COR-L47 (cell line): ENCODE data around the gene UBAP2.
"Not testable (repeated sequence)": the region's sequence is repeated elsewhere in the genome, so short reads cannot be mapped to it uniquely, and the experiment has no call there.

Experiments
- DNase-seq: peaks from one replicate; lab custom pipeline; 2025; lab: John Stamatoyannopoulos, UW

The UBAP2 gene

DNA sequence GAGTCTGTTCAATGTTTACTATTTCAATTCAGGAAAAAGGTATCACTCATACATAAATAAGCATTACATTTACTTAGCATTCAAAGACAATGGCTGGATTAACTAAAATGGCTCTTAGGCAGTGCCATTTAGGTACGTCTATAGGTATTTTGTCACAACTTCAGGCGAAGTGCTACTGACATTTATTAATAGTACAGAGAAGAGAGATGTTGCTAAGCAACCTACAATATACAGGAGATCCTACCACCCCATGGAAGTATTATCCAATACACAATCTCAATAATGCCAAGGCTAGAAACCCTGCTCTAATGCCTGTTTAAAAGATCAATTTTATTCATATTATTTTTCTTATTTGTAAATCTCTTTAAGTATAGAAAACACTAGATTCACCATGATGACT lies 76.0 kb downstream of the UBAP2 start:
- DNase-seq, result no peak

DNA sequence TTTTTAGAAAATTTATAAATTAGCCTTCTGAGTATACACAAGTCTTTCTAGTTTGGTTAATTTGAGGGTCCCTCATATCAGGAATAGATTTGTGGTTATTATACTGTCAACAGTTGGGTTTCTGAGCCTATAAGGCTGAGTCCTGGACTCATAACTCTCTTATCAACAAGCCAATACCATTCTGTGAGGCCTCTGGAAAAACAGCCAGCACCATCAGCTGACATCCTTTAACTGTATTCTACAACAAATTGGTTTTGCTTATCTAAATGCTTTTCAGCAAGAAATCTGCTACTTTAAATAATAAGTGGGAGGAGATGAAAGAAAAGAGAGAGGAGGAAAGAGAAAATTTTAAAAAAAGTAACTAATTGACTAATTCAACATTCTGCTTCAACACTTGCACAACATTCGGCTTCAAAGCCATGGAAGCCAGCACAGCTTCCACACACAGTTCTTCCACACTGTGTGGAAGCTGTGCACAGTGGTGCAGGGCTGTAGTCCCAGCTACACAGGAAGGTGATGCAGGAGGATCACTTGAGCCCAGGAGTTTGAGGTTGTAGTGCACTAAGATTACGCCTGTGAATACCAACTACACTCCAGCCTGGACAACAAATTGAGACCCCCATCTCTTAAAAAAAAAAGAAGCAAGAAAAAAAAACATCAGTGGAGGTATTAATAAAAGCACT lies 84.5 kb downstream of the UBAP2 start:
- no peak for DNase-seq

DNA sequence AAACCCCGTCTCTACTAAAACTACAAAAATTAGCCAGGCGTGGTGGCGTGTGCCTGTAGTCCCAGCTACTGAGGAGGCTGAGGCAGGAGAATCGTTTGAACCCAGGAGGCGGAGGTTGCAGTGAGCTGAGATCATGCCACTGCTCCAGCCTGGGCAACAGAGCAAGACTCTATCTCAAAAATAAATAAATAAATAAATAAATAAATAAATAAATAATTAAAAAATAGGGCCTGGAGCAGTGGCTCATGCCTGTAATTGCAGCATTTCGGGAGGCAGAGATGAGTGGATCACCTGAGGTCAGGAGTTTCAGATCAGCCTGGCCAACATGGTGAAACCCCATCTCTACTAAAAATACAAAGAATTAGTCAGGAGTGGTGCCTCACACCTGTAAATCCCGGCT lies 86.2 kb downstream of the UBAP2 start:
- not testable (repeated sequence) for DNase-seq

DNA sequence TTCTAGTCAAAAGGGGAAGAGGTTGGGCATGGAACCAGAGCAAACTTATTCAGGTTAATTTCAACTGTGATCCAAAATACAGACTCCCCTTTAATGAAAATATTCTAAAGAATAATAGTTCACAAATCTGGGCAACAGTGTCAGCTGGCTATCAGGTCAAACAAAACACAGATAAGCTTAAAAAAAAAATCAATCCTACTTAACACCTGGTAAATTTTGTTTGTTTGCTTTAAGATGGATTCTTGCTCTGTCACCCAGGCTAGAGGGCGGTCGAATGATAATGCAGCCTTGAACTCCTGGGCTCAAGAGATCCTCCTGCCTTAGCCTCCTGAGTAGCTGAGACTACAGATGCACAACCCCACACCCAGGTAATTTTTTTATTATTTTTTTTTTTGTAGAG lies 89.0 kb downstream of the UBAP2 start:
- no peak for DNase-seq

DNA sequence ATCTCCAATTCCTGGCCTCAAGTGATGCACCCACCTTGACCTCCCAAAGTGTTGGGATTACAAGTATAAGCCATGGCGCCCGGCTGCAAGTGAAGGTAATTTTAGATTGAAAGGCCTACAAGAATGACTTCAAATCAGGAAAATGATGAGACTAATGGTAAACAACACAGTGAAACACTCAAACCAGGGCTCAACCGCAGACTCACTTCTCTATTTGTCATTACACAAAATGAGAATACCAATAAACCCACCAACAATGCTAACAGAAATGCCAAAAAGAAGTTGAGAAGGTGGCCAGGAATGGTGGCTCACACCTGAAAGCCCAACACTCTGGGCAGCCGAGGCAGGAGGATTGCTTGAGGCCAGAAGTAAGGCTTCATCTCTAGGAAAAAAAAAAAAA lies 92.1 kb downstream of the UBAP2 start:
- no peak for DNase-seq

DNA sequence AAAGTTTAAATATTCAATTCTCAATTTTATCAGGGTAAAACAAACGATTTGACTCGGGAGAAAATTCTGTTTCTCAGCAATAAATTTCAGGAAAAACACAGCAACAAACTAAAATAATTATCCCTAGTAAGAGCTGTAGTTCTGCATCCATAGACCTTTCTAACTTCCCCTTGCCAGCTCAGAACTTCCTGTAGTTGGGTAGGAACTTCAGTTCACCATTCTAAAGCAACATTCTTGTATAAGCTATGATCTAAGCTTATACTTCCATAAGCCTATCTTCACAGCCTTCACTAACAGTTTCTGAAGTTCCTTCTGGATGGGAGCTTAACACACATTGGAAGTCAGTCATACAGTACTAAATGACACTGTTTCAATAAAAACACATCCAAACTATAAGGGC lies 96.6 kb downstream of the UBAP2 start:
- DNase-seq, result no peak

DNA sequence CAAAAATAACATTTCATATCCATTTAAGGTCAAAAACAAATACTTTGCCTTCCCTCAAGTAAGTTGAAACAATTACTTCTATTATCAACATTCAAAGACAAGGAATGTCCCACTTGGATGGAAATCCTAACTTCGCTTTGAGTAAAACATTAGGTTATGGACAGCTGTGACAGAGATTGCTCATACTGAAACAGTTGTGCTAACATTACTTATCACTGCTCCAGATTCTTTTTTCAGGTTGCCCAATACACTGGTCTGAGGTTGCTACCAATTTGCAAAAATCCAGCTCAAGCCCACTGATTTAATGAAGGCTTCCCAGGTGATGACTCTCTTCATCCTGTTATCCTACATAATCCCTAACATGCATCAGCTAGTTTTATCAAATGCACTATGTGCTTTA lies 98.3 kb downstream of the UBAP2 start:
- no peak for DNase-seq

DNA sequence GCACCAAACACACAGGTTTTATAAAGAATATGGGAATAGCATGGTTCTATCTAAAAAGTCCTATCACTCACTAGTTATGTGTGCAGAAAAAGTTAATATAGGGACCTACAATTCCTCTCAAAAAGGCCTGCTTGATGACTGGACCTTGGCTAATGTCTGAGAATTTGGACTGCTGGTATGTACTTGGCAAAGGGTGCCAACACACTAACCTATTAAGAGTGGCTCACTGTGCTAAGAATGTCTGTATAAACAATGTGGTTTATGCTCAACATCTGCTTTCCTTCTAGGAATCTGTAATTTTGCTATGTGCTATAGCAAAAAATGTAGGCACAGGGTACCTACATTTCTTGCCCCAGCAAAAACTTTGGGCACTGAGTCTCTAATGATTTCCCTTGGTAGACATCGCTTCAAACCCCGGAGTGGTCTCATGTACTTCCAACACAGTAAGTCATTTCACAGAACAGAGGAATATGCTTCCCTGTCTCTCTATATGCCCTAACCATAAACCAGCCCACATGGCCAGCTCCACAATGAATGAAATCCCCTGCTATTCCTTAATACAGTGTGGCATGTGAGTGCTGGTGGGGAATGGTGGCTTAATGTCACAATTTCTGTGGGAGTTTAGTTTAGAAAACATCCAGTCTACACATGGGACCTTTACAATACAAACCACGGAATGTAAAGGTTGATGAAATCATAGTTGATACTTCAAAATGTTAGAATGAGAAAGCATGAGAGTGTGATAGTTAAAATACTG lies 101.7 kb downstream of the UBAP2 start:
- DNase-seq, result no peak

DNA sequence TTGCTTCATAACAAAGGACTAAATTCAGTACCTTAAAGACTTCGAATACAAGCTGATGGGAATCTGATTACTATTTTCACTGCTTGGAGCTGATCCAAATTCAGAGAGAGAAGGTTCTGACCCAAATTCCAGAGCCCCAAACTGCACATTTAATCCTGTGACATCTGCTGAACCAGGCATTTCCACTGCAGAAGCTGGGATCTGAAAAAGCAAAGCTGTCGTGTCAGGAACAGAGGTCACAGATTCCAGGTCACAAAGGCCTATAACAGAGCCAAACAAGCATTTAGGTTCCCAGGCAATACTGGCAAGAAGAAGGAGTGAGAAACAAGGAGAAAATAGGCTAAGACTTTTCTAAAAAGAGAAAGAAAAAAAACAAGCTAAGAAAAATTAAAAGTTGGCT lies 105.3 kb downstream of the UBAP2 start:
- DNase-seq, result no peak

DNA sequence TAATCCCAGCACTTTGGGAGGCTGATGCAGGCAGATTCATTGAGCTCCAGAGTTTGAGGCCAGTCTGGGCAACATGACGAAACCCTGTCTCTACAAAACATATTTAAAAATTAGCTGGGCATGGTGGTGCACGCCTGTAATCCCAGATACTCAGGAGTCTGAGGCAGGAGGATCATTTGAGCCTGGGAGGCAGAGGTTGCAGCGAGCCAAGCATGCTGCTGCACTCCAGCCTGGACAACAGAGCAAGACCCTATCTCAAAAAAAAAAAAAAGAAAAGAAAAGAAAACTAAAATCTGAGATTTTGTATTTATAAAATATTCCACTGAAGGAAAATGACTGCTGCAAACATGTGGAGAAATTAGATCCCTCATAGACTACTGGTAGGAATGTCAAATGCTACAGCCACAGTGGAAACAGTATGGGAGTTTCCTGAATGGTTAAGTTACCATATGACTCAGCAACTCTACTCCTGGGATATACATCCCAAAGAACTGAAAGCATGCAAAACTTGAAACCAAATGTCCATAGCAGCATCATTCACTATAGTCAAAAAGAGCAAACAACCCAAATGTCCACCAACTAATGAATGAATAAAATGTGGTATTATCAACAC lies 106.1 kb downstream of the UBAP2 start:
- DNase-seq, result no peak

DNA sequence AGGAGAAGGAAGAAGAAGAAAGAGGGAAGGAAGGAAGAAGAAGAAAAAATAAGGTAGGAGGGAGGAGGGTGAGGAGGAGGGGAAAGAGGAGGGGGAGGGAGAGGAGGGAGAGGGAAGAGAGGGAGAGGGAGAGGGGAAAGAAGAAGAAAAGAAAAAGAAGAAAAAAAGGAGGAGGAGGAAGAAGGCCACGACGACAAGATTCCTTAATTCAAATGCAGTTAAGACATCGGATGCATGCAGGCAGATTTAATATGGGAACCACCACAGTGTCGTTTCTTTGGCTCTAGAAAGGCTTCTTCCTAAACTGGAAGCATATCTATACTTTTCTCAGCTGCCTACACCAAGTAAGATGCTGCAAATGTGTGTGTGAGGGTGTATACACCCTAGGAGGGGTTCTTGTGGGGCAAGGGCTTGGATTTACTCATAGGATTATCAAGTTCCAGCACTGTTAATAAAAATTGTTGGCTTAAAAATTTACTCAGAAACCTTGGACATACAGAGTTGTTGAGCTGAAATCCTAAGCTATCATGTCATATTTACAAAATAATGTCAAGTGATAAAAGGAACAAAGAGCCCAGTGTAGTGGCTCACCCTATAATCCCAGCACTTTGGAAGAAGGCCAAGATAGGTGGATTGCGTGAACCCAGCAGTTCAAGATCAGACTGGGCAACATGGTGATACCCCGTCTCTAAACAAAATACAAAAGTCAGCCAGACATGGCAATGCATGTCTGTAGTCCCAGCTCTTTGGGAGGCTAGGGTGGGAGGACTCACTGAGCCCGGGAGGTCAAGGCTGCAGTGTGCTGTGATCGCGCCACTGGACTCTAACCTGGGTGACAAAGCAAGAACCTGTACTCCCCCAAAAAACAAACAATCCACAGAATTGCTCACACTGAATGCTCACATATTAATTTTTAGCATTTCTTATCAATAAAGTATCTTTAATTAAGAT lies 108.5 kb downstream of the UBAP2 start:
- DNase-seq, result peak; percentile 35

DNA sequence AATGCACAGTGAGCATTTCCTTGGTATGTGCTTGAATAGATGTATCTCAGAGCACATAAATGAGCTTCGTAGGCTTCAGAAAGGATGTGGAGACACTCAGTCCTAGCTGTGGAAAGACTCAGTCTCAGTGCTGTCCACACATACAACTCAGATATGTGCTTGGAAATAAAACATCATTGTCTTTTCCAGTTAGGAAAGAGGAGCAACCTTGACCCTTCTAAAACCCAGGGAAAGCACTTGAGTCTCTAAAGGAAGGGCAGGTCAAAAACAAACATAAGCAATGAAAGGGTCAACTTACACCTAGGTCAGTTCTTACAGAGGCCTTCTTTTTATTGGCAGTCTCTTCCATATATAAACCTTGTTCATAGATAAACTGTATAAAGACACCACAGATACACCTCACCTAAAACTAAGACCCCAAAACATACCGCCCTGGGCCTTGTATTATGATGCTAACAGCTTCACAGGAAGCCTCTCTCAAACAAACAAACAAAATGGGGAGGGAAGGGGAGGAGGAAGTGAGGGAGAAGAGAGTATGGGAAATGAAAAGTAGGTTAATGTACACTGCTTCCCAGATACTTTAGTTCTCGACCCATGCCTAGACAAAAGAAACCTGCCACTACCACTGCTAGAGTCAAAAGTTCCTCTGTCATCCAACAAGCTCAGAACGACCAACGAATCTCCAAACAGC lies 114.4 kb downstream of the UBAP2 start:
- DNase-seq, result no peak

DNA sequence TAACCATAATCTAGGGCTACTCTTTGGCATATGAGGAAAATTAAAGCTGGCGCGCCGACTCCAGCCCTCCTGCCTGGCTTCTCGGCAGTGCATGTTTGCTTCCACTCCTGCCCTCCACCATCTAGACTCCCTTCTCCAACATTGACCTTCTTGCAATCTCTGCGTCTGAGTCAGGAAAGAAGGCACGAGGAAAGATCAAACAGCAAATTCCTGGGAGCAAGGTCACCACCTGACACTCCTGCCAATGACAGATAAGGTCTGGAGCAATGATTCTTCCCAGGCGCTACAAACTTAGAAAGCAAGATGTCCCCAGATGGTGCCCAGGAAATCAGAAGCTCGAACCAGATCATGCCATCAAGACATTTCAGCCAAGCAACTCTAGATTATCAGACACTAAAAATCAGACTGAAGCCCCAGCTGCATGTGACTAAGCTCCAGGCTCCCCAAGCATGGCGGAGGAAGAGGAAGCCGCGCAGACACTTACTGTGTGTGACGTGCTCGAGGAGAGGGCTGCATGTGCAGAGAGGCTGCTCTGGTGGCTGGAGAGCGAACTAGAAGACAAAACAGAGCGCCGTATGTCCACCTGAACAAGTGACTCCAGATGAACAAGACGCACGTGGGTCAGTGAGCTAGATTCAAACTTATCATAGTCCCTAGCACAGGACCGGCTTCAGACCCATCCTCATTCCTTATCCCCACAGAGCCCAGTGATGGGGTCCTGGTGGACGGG lies 116.4 kb downstream of the UBAP2 start:
- no peak for DNase-seq

DNA sequence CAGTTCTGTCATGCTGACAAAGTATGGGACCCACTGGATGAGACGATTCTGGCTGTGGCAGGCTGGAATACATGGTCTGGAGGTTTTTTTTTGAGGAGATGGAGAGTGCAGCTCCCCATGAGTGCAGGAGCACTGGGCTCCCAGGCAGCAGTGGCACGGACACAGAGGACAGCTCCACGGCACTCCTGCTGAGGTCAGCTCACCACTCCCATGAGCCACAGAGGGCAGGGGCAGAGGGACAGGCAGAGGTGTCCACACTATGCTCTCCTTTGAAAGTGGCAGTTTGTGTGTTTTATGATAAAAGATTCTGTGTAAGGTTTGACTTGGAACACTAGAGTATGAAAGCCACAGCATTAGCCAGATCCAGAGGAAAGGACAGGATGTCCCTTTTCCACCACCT lies 117.4 kb downstream of the UBAP2 start:
- DNase-seq, result no peak

DNA sequence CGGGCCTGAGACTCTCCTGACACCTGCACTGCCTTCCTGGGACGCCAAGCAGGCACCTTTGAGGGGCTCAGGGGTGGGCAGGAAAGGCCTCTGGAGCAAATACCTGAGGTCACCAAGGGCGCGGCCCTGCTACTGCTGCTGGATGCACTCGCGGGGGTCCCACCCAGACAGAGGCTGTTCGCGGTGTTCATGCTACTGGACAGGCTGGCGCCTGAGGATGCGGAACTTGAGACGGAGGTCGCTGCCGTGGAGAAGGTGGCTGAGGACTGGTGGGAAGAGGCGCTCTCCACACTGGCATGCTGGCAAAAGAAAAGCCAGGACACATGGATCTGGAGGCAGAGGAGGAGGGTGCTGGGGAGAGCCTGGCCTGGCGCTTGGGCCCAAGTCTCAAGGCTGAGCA lies 121.0 kb downstream of the UBAP2 start:
- DNase-seq, result no peak

DNA sequence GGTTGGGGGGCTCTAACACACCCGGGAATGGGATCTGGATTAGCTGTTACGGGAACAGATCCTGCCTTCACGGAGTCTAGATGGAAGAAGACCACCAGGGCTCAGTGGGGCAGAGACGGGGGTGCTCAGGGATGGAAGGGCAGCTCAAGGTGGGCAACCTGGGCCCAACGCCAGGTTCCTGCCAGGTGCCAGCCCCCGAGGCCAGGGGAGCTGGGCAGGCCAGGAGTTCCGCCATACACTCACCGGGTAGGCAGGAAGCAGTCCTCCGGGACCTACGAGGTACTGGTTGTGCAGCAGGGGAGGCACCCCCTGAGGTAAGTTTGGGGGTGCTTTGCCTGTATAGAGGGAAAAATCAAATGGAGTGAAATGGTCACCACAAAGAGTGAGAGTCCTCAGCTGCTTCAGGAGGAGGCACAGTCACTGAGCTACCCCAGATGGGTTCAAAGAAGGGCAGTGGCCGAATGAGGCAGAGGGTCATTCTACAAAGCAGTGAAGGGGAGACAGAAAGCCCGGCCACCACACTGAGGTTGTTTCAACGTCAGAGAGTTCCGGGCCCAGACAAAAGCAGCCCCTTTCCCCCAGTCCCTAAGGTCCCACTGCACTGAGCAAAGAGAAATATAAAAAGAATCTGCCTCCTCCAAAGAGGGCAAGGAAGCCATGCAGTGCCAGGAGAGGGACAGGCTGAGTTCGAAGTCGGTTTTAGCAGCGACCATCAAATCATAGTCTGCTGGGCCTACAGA lies 121.8 kb downstream of the UBAP2 start:
- DNase-seq, result no peak

DNA sequence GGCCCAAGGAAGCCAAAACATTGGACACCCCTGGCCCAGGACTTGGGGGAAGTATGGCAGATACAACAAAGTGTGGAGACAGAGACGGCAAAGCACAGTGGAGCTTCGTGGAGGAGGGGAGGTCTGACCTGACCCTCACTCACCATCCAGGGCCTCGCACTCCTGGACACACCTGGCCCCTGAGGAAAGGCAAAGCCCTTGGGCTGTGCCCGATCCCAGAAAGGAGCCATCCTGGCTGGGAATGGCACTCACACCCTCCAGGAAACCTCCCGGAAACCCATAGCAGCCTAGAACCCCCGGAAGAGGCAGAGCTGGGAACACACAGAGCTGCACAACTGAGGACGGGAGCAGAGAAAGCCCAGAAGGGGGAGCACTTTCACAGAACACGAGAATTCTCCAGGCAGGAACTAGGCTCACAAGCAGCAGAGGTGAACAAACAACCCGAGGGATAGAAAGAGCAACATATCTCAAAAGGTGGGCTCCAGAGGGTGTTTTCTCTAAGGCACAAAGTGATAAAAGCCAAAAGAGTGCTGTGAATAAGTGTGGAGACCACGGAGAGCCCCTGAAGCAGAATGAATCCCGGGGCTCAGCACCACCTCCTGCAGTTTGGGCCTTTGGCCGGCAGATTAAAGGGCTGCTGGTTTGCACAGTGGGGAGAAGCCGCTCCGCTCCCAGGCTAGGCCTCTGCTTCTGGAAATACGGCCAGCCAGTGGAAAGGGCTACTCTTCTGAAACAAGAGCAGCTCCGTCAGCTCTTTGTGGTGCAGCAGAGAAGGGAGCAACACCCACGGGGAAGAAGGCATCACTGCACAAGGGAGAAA lies 123.5 kb downstream of the UBAP2 start:
- no peak for DNase-seq

DNA sequence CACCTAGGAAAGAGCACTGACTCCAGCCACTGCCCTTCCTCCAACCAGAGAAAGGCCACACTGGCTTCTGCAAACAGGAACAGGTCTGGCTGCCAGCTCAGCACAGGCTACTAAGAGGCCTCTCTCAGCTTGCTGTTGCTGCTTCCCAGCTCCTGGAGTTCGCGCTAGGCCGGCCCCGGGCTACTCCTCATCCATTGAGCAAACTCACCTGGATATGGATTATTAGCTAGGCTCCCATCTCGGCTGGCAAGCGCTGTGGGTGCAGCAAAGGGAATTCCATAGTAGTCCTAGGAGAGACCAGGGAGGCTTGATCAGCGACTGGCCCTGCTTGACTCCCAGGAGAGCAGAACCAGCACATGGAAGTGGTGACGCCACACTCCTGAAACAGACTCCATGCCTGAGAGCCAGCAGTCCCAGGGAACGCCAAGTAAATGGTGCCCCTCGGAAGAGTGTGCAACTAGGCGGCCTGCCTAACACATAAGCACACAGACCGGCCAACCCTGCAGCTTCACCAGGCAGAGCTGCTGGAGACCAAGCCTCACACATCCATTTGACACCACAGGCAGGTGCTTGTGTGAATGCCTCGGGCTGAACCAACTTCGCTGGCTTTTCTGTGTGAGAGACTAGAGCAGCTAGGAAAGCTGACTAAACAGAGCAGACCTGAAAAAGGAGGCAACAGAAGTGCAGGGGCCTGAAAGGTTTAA lies 124.5 kb downstream of the UBAP2 start:
- no peak for DNase-seq

DNA sequence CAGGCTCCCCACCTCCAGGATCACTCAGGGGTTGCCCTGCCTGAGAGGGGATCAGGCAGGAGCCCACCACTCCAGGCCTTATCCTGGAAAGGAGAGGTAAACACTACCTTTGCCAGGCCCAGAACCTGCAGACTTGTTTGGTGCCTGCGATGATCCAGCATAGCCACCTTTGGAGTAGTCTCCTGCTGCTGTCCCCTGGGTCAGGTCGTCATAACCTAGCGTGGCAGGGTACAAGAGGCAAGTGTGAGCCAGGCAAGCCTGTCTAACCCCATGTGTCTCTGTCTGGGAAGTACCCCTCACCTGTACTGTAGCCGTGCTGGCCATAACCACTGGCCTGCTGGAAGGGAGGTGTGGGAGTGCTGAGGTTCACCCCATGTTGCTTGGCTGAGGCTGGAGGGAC lies 125.6 kb downstream of the UBAP2 start:
- DNase-seq, result no peak
